WTC11 (cell line): ENCODE results near the gene ATXN3L. TPM values are rescaled to one million over a fixed set of nuclear protein-coding genes. Genes with fewer than 3 reads are reported as not detected.

Experiments used
- ATAC-seq: fragments of 200-7000 bp; cut with Tn5 transposase; 2 replicates; pipeline ENCODE4 v1.10.0; 2021; ENCODE audit warnings: mild to moderate bottlenecking, moderate library complexity
- CTCF ChIA-PET: fragments of 300-600 bp; sonication (Branson Sonifier 250); formaldehyde crosslinking; loops from one replicate; lab custom pipeline; 2021; ENCODE audit warnings: antibody characterized with exemption; lab: Charles Lee
- POLR2A ChIA-PET: fragments of 350-600 bp; sonication (Branson Sonifier 250); formaldehyde crosslinking; loops from one replicate; lab custom pipeline; 2021; ENCODE audit warnings: antibody characterized with exemption; lab: Charles Lee
- DNase-seq: peaks from one replicate; pipeline ENCODE4 v3.0.0; 2021; ENCODE audit warnings: low spot score
- H3K27ac Mint-ChIP-seq: 2 replicates; pipeline ENCODE4 v1.8.0; 2021; ENCODE audit warnings: mixed read lengths
- H3K27me3 Mint-ChIP-seq: 2 replicates; pipeline ENCODE4 v1.8.0; 2021; ENCODE audit warnings: low read depth, mild to moderate bottlenecking, moderate library complexity, mixed read lengths
- H3K36me3 Mint-ChIP-seq: 2 replicates; pipeline ENCODE4 v1.8.0; 2021; ENCODE audit warnings: mixed read lengths
- H3K4me1 Mint-ChIP-seq: 2 replicates; pipeline ENCODE4 v1.8.0; 2022; ENCODE audit warnings: mixed read lengths
- H3K4me3 Mint-ChIP-seq: 2 replicates; pipeline ENCODE4 v1.8.0; 2021; ENCODE audit warnings: mild to moderate bottlenecking, moderate library complexity, mixed read lengths
- H3K9me3 Mint-ChIP-seq: 2 replicates; pipeline ENCODE4 v1.8.0; 2021; ENCODE audit warnings: mixed read lengths
- CBFB ChIP-seq: sonication (generic); formaldehyde crosslinking; IDR thresholded peaks from 2 replicates; pipeline ENCODE4 v1.8.1; 2022; ENCODE audit warnings: mild to moderate bottlenecking, low read depth, missing genetic modification reagents
- ESRRA ChIP-seq: sonication (generic); formaldehyde crosslinking; IDR thresholded peaks from 2 replicates; pipeline ENCODE4 v1.8.1; 2022; ENCODE audit warnings: mild to moderate bottlenecking, missing genetic modification reagents, borderline replicate concordance
- FOXJ3 ChIP-seq: sonication (generic); formaldehyde crosslinking; IDR thresholded peaks from 2 replicates; pipeline ENCODE4 v1.9.0; 2021; ENCODE audit warnings: missing genetic modification reagents, mild to moderate bottlenecking, borderline replicate concordance
- GTF2I ChIP-seq: fragments of 250-450 bp; sonication (Bioruptor Pico); conservative IDR thresholded peaks from 2 replicates; pipeline ENCODE4 v1.4.0; 2021; ENCODE audit warnings: mild to moderate bottlenecking
- JAZF1 ChIP-seq: fragments of 250-450 bp; sonication (Bioruptor Pico); IDR thresholded peaks from 2 replicates; pipeline ENCODE4 v1.9.0; 2021; ENCODE audit warnings: moderate library complexity, mild to moderate bottlenecking, inconsistent platforms
- MYBL2 ChIP-seq: sonication (generic); formaldehyde crosslinking; IDR thresholded peaks from 2 replicates; pipeline ENCODE4 v1.8.1; 2023; ENCODE audit warnings: mild to moderate bottlenecking, moderate library complexity, missing genetic modification reagents
- RORB ChIP-seq: fragments of 250-450 bp; sonication (Bioruptor Pico); IDR thresholded peaks from 2 replicates; pipeline ENCODE4 v1.9.0; 2021; ENCODE audit warnings: mild to moderate bottlenecking
- ZNF219 ChIP-seq: sonication (generic); formaldehyde crosslinking; IDR thresholded peaks from 2 replicates; pipeline ENCODE4 v1.8.0; 2023; ENCODE audit warnings: missing genetic modification reagents, mild to moderate bottlenecking, borderline replicate concordance
- total RNA-seq: library from RNA; stranded (reverse); gene quantifications from 3 replicates; pipeline ENCODE4 v1.2.3, GENCODE V29; 2021
- TF ChIP-seq, protein P1 (sequence below): sonication (generic); formaldehyde crosslinking; IDR thresholded peaks from 2 replicates; pipeline ENCODE4 v1.8.1; 2022; ENCODE audit warnings: missing genetic modification reagents, borderline replicate concordance
- TF ChIP-seq, protein P2 (sequence below): sonication (generic); formaldehyde crosslinking; IDR thresholded peaks from 2 replicates; pipeline ENCODE4 v1.8.0; 2023; ENCODE audit warnings: missing genetic modification reagents
- TF ChIP-seq, protein P3 (sequence below): fragments of 250-450 bp; sonication (Bioruptor Pico); IDR thresholded peaks from 2 replicates; pipeline ENCODE4 v1.9.0; 2021; ENCODE audit warnings: moderate library complexity, mild to moderate bottlenecking, inconsistent platforms, borderline replicate concordance
- TF ChIP-seq, protein P4 (sequence below): fragments of 250-450 bp; sonication (Bioruptor Pico); IDR thresholded peaks from 2 replicates; pipeline ENCODE4 v2.1.2; 2022; ENCODE audit warnings: mild to moderate bottlenecking, moderate library complexity
- TF ChIP-seq, protein P5 (sequence below): sonication (generic); formaldehyde crosslinking; IDR thresholded peaks from 2 replicates; pipeline ENCODE4 v1.8.0; 2022; ENCODE audit warnings: mild to moderate bottlenecking, missing genetic modification reagents
- TF ChIP-seq, protein P6 (sequence below): fragments of 250-450 bp; sonication (Bioruptor Pico); IDR thresholded peaks from 2 replicates; pipeline ENCODE4 v1.9.0; 2021; ENCODE audit warnings: mild to moderate bottlenecking, borderline replicate concordance

ATXN3L gene
- total RNA-seq, 1 experiment from 2014 or later = not detected

DNA sequence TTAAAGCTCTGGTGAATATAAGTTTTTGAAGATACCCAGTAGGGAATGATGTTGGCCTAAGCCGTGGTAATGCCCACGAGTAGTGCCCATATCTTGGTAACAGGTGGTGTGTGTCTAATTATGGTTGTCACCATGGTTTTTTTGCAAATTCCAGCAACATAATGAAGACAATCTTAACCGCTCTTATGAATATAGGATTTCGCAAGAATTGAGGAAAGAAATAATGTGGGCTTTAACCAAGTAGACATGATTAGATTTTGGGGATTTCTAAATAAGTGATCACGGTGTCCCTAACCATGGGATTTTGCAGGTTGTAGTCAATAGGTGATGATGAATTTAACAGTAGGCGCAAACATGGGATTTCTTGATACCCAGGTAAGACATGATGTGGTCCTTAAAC is 2.5 kb downstream of the ATXN3L start:
- ChIA-PET POLR2A (no interaction called here), CTCF (no interaction called here)
- H3K4me3 Mint-ChIP-seq = no peak overlapping the region

More for the DNA sequence above, 2.5 kb downstream of the ATXN3L start:
- ATAC-seq = no peak
- Mint-ChIP-seq H3K27ac (no peak overlapping the region), H3K9me3 (peaks cover 5% of the 10 kb centered on the region; the same call in 1 of the 2 replicates), H3K27me3 (no peaks in the 10 kb centered on the region), H3K4me1 (no peaks in the 10 kb centered on the region)
- no peak for DNase-seq
- TF ChIP-seq, protein P1, sequence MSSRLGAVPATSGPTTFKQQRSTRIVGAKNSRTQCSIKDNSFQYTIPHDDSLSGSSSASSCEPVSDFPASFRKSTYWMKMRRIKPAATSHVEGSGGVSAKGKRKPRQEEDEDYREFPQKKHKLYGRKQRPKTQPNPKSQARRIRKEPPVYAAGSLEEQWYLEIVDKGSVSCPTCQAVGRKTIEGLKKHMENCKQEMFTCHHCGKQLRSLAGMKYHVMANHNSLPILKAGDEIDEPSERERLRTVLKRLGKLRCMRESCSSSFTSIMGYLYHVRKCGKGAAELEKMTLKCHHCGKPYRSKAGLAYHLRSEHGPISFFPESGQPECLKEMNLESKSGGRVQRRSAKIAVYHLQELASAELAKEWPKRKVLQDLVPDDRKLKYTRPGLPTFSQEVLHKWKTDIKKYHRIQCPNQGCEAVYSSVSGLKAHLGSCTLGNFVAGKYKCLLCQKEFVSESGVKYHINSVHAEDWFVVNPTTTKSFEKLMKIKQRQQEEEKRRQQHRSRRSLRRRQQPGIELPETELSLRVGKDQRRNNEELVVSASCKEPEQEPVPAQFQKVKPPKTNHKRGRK = no peak
- TF ChIP-seq GTF2I (CRISPR knock-in tag) (no peak), ZNF219 (CRISPR knock-in tag) (no peak), CBFB (CRISPR knock-in tag) (no peak), FOXJ3 (no peak), RORB (CRISPR knock-in tag) (no peak), JAZF1 (CRISPR knock-in tag) (no peak), ESRRA (CRISPR knock-in tag) (no peak), MYBL2 (CRISPR knock-in tag) (no peak)
- TF ChIP-seq, protein P2, sequence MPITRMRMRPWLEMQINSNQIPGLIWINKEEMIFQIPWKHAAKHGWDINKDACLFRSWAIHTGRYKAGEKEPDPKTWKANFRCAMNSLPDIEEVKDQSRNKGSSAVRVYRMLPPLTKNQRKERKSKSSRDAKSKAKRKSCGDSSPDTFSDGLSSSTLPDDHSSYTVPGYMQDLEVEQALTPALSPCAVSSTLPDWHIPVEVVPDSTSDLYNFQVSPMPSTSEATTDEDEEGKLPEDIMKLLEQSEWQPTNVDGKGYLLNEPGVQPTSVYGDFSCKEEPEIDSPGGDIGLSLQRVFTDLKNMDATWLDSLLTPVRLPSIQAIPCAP (CRISPR knock-in tag) = no peak
- TF ChIP-seq, protein P3, sequence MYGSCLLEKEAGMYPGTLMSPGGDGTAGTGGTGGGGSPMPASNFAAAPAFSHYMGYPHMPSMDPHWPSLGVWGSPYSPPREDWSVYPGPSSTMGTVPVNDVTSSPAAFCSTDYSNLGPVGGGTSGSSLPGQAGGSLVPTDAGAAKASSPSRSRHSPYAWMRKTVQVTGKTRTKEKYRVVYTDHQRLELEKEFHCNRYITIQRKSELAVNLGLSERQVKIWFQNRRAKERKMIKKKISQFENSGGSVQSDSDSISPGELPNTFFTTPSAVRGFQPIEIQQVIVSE (CRISPR knock-in tag) = no peak
- TF ChIP-seq, protein P4, sequence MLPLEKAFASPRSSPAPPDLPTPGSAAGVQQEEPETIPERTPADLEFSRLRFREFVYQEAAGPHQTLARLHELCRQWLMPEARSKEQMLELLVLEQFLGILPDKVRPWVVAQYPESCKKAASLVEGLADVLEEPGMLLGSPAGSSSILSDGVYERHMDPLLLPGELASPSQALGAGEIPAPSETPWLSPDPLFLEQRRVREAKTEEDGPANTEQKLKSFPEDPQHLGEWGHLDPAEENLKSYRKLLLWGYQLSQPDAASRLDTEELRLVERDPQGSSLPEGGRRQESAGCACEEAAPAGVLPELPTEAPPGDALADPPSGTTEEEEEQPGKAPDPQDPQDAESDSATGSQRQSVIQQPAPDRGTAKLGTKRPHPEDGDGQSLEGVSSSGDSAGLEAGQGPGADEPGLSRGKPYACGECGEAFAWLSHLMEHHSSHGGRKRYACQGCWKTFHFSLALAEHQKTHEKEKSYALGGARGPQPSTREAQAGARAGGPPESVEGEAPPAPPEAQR = no peak
- TF ChIP-seq, protein P5, sequence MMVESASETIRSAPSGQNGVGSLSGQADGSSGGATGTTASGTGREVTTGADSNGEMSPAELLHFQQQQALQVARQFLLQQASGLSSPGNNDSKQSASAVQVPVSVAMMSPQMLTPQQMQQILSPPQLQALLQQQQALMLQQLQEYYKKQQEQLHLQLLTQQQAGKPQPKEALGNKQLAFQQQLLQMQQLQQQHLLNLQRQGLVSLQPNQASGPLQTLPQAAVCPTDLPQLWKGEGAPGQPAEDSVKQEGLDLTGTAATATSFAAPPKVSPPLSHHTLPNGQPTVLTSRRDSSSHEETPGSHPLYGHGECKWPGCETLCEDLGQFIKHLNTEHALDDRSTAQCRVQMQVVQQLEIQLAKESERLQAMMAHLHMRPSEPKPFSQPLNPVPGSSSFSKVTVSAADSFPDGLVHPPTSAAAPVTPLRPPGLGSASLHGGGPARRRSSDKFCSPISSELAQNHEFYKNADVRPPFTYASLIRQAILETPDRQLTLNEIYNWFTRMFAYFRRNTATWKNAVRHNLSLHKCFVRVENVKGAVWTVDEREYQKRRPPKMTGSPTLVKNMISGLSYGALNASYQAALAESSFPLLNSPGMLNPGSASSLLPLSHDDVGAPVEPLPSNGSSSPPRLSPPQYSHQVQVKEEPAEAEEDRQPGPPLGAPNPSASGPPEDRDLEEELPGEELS = no peak
- TF ChIP-seq, protein P6, sequence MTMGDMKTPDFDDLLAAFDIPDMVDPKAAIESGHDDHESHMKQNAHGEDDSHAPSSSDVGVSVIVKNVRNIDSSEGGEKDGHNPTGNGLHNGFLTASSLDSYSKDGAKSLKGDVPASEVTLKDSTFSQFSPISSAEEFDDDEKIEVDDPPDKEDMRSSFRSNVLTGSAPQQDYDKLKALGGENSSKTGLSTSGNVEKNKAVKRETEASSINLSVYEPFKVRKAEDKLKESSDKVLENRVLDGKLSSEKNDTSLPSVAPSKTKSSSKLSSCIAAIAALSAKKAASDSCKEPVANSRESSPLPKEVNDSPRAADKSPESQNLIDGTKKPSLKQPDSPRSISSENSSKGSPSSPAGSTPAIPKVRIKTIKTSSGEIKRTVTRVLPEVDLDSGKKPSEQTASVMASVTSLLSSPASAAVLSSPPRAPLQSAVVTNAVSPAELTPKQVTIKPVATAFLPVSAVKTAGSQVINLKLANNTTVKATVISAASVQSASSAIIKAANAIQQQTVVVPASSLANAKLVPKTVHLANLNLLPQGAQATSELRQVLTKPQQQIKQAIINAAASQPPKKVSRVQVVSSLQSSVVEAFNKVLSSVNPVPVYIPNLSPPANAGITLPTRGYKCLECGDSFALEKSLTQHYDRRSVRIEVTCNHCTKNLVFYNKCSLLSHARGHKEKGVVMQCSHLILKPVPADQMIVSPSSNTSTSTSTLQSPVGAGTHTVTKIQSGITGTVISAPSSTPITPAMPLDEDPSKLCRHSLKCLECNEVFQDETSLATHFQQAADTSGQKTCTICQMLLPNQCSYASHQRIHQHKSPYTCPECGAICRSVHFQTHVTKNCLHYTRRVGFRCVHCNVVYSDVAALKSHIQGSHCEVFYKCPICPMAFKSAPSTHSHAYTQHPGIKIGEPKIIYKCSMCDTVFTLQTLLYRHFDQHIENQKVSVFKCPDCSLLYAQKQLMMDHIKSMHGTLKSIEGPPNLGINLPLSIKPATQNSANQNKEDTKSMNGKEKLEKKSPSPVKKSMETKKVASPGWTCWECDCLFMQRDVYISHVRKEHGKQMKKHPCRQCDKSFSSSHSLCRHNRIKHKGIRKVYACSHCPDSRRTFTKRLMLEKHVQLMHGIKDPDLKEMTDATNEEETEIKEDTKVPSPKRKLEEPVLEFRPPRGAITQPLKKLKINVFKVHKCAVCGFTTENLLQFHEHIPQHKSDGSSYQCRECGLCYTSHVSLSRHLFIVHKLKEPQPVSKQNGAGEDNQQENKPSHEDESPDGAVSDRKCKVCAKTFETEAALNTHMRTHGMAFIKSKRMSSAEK (CRISPR knock-in tag) = no peak
- TF ChIP-seq, all 79 proteins: peak for 0
- H3K36me3 Mint-ChIP-seq = no peaks in the 10 kb centered on the region
